T47D (cell line): ENCODE data around the gene TAS2R31.

ENCODE experiments used
- DNase-seq, 2 experiments: peaks; one replicate each; pipeline versions ENCODE4 v3.0.0 to v3.0.0-alpha.2; 2011 to 2012; ENCODE audit warnings: low read depth in 1 of 2, low spot score in 1 of 2
- JUND ChIP-seq: IDR thresholded peaks from 2 replicates; pipeline ENCODE4 v1.6.1; 2012; ENCODE audit warnings: low read depth
- in situ Hi-C: cut with HindIII; loops from 2 replicates; pipeline ENCODE4 v1.10.0; 2016; ENCODE audit warnings: low sequenced_read_pairs, low pct_unique_long_range_greater_than_20kb

The TAS2R31 gene

GRCh38 chr12:10982244-10982643 lies 49.0 kb downstream of the TAS2R31 start:
- no peak for TF ChIP-seq JUND
- in situ Hi-C loops, result no loop called here
- no peak for DNase-seq
